ENCODE data around the gene COL18A1. TPM values are rescaled to one million over a fixed set of nuclear protein-coding genes. Genes with fewer than 3 reads are reported as not detected.

COL18A1 gene
- polyA plus RNA-seq, 2 of the 4 experiments (the other 2 are of a cell fraction): 17.3 to 88.4 TPM

DNA sequence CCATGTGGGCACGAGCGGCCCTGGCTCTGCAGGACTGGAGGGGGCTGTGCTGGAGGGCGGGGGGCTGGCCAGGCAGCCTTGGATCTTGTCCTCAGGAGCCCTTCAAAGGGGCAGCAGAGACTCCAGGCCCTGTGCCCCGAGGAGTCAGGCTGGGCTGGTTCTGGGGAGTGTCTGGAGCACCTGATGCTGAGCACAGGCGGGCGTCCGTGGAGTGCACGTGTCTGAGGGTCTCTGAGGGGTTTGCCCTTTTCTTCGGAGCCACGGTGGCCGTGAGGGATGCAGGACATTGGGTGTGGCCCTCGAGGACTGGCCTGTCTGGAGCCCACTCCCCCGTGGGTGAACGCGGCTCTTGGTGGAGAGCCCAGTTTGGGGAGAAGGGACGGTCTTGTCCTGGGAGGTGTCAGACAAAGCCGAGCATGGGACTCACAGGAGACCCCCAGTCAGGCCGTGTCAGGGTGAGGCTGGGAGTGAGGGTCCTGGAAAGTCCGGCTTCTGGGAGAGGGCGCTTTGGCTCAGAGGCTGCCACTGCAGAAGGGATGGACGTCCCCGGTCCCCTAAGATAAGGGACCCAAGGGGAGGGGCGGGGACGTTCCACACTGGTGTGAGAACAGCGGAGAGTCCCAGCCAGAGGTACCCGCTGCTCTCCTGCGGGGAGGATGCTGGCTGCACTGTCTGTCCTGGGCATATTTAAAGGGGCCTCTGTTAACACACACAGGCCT is 60.8 kb downstream of the COL18A1 start:
- H3K4me2 ChIP-seq: no peak overlapping the region
- POLR2A ChIA-PET: no interaction called here
- no peak for FAIRE-seq

DNA sequence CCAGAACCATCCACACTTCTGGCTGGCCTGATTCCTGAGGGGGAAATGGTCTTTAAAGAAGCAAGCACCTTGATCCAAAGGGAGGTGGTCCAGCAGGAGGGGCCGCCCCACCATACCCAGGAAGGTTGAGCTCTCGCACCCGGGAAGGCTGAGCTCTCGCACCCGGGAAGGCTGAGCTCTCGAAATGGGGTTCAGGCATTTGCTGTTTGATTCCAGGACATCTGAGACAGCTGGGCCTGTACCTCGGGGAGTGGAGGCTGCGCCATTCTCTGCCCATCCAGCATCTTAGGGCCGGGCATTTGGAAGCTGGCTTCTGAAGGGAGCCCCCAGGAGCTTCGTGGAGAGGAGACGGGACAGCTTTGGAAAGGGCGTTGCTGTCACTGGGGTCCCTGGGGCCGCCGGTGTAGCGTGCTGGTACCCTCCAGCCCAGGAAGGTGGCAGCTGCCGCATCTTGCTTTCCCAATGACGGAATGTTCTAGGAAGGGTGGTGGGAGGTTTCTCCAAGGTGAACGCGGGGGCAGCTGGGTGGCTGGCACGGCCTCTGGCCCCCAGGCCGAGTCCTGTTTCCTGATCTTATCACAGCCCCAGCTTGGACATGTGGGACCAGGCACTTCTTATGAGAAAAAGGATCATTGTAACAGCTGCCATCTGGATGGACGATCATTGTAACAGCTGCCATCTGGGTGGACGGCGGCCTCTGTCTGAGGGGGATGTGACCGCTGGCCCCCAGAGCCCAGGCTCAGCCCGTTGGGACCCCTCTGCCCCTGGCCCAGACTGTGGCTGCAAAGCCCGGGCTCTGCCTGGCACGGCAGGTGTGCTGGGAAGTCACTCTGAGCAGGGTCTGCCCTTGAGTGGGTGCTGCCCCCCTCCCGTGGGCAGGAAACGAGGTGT is 61.6 kb downstream of the COL18A1 start:
- H3K9me3 ChIP-seq: peaks cover 3% of the 10 kb centered on the region; the same call in 1 of the 3 replicates
- no peak overlapping the region for H3K4me2 ChIP-seq
- WGBS (ENCODE audit: missing lambda C conversion rate): 89% methylated on average over 22 of the region's 30 CpGs
- FAIRE-seq (no peak), ATAC-seq (no peak), DNase-seq (ENCODE audit: low read depth in 1 of 2, low spot score in 1 of 2) (no peak)
- peaks cover 41% of the 10 kb centered on the region for H3K4me1 ChIP-seq
- CTCF ChIA-PET: interaction anchor here (0.5 to 1.7 kb wide), 4 partner anchors 11 to 861 kb away, joined by 3 to 5 read pairs (median 3); no protein-coding TSS in a partner anchor
- H3K27ac ChIP-seq: peak overlapping the region in 1 of 2 experiments; percentile 95; a peak in 2 of 6 replicates
- POLR2A ChIA-PET: no interaction called here
- TF ChIP-seq JUN (IDR thresholded peaks at IDR 0.05) (no peak), CHD4 (IDR thresholded peaks at IDR 0.05; ENCODE audit: borderline replicate concordance) (no peak), HOXB5 (CRISPR knock-in tag; IDR thresholded peaks at IDR 0.05) (no peak), CBX8 (IDR thresholded peaks at IDR 0.05) (no peak), MAZ (IDR thresholded peaks at IDR 0.05; ENCODE audit: borderline replicate concordance, low read depth, low read length) (no peak), RFX5 (IDR thresholded peaks at IDR 0.05) (no peak), POLR2A (IDR thresholded peaks at IDR 0.05; ENCODE audit: low read length) (no peak), ZFP36 (IDR thresholded peaks at IDR 0.05; ENCODE audit: borderline replicate concordance, partially characterized antibody) (no peak), HOXB13 (CRISPR knock-in tag; IDR thresholded peaks at IDR 0.05; ENCODE audit: low read depth) (no peak), CEBPB (IDR thresholded peaks at IDR 0.05) (no peak), ZSCAN20 (CRISPR knock-in tag; IDR thresholded peaks at IDR 0.05) (no peak), NFE2L2 (conservative IDR thresholded peaks at IDR 0.05; ENCODE audit: low read length) (no peak)
- TF ChIP-seq, protein P1, sequence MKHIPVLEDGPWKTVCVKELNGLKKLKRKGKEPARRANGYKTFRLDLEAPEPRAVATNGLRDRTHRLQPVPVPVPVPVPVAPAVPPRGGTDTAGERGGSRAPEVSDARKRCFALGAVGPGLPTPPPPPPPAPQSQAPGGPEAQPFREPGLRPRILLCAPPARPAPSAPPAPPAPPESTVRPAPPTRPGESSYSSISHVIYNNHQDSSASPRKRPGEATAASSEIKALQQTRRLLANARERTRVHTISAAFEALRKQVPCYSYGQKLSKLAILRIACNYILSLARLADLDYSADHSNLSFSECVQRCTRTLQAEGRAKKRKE (CRISPR knock-in tag; IDR thresholded peaks at IDR 0.05; ENCODE audit: low read depth): no peak
- TF ChIP-seq, protein P2, sequence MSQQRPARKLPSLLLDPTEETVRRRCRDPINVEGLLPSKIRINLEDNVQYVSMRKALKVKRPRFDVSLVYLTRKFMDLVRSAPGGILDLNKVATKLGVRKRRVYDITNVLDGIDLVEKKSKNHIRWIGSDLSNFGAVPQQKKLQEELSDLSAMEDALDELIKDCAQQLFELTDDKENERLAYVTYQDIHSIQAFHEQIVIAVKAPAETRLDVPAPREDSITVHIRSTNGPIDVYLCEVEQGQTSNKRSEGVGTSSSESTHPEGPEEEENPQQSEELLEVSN (IDR thresholded peaks at IDR 0.05; ENCODE audit: borderline replicate concordance, low read depth): no peak
- TF ChIP-seq, protein P3, sequence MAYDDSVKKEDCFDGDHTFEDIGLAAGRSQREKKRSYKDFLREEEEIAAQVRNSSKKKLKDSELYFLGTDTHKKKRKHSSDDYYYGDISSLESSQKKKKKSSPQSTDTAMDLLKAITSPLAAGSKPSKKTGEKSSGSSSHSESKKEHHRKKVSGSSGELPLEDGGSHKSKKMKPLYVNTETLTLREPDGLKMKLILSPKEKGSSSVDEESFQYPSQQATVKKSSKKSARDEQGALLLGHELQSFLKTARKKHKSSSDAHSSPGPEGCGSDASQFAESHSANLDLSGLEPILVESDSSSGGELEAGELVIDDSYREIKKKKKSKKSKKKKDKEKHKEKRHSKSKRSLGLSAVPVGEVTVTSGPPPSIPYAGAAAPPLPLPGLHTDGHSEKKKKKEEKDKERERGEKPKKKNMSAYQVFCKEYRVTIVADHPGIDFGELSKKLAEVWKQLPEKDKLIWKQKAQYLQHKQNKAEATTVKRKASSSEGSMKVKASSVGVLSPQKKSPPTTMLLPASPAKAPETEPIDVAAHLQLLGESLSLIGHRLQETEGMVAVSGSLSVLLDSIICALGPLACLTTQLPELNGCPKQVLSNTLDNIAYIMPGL (CRISPR knock-in tag; IDR thresholded peaks at IDR 0.05; ENCODE audit: borderline replicate concordance): no peak
- H3K4me3 ChIP-seq: no peak overlapping the region

More for the DNA sequence above, 60.8 kb downstream of the COL18A1 start:
- CTCF ChIA-PET: interaction anchor here (0.5 to 1.0 kb wide), 2 partner anchors 325 to 861 kb away, joined by 3 read pairs; no protein-coding TSS in a partner anchor
- WGBS (ENCODE audit: missing lambda C conversion rate): 91% methylated on average over 10 of the region's 27 CpGs
- ATAC-seq (no peak), DNase-seq (ENCODE audit: low read depth in 1 of 2, low spot score in 1 of 2) (no peak)
- Histone ChIP-seq H3K4me1 (peaks cover 38% of the 10 kb centered on the region), H3K9me3 (peaks cover 7% of the 10 kb centered on the region; the same call in 2 of the 3 replicates), H3K4me3 (no peak overlapping the region), H3K27ac (no peak overlapping the region)
- TF ChIP-seq ZNF302 (CRISPR knock-in tag; IDR thresholded peaks at IDR 0.05) (no peak), SREBF2 (IDR thresholded peaks at IDR 0.05) (no peak), ZSCAN20 (CRISPR knock-in tag; IDR thresholded peaks at IDR 0.05) (no peak)

Measured in A549 (cell line).